Inferior parietal cortex (tissue), 1 donor: Measurements from ENCODE around the gene CASKIN1.
"Not testable (repeated sequence)": the region's sequence is repeated elsewhere in the genome, so short reads cannot be mapped to it uniquely, and the experiment has no call there.

Experiments
- DNase-seq: peaks from one replicate; pipeline ENCODE4 v3.0.0-alpha.2; 2016; ENCODE audit errors: extremely low spot score

The CASKIN1 gene

DNA sequence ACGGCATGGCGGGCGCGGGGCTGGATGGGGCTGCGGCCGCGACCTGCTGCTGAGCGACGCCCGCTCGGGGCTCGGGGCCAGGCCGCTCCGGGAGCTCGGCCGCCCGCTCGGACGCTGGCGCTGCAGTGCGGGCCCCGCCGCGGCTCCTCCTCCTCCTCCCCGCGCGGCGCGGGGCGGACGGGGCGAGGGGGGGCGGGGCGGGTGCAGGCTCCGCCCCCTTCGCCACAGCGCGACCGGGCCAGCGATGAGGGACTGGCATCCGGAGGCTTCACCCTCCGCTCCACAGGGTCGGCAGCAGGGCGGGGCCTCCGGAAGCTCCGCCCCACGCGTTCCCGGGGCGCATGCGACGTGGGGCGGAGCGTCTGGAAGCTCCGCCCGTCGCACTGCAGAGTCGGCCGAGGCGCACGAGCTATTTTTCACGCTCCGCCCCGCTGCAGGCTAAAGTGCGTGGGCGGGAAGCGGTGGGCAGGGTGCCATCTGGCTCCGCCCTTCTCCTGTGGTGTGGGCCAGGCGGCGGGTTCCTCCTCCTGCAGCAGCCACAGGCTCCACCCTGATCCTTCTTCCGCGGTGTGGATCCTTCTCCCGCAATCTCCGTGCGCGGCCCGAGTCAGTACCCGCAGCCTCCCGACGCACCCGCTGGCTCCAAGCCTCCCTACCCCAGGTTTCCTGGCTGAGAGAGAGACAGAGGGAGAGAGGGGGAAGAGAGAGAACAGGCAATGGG is 60.5 kb downstream of the CASKIN1 start, which contains the start of gene PKD1:
Gene PKD1, minus strand, starts transcription at position 129 of the 721 bp plus-strand sequence. CDS start 209 bp downstream, outside the sequence.
- peak; percentile 76 for DNase-seq

DNA sequence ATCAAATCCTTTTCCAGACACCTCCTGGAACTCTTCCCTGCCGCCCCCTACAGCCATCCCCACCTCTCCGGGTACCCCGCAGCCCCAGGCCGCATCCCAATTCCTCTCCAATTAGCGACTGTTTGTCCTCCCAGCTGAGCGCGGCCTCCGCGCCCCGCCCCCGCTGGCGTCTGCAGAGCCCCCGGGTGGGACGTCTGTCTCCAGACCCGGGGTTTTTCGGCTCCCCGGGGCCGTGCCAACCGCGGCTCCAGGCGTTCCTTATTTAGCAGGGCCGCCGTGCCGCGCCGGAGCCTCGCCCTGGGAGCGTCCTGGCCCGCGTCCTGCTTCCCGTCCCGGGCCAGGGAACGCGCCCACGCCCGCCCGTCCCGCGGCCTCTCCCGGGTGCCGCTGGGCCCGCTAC is 61.3 kb downstream of the CASKIN1 start:
- not testable (repeated sequence) for DNase-seq

DNA sequence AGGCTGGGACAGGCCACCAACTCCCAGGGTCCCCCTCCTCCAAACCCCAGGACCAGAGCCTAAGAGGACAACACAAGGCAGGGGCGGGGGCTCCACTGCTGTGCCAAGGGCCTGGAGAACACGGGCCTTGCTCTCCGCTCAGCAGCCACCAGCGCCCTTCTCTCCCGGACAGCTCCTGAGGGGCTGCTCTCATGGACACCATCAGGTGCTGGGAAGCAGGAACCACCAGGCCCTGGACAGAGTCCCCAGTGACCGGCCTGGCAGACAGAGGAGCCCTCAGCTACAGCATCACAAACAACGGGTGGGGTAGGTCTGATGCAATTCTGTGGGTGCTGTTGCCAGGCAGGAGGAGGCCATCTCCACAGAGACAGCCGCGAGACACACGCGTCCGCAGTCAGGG is 62.6 kb downstream of the CASKIN1 start:
- DNase-seq: not testable (repeated sequence)

DNA sequence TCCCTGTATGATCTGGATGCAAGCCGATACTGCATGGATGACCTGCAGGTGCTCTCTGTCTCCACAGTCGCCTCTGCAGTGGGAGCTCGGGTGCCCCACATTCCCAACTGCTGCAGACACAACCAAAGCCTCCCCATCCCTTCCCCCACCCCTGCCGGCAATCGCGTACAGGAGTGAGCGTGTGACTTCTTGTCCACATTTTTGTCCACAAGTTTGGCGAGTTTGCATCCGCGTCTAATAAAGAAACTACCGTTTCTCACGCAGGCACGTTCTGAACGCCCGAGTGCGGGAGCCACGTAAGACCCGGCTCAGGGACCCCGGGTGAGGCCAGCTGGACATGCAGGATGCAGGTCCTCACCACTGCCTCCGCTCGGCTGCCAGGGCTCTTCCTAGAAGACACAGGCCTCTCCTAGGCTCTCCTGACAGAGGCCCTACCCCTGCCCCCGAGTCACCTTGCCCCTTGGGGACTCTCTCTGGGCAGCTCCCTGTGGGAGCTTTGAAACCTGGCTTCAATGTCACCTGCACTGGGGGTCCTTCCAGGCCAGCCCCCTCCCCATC is 66.4 kb downstream of the CASKIN1 start:
- not testable (repeated sequence) for DNase-seq

DNA sequence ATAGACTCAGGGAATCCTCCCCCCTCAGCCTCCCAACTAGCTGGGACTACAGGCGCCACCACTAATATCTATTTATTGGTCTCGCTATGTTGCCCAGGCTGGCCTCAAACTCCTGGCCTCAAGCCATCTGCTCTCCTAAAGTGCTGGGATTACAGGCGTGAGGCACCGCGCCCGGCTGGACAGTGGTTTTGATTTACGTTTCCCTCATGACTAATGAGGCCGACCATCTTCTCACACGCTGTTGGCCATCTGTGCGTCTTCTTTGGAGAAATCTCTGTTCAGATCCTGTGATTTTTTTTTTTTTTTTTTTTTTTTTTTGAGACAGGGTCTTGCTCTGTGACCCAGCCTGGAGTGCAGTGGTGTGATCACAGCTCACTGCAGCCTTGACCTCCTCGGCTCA is 67.2 kb downstream of the CASKIN1 start:
- not testable (repeated sequence) for DNase-seq

DNA sequence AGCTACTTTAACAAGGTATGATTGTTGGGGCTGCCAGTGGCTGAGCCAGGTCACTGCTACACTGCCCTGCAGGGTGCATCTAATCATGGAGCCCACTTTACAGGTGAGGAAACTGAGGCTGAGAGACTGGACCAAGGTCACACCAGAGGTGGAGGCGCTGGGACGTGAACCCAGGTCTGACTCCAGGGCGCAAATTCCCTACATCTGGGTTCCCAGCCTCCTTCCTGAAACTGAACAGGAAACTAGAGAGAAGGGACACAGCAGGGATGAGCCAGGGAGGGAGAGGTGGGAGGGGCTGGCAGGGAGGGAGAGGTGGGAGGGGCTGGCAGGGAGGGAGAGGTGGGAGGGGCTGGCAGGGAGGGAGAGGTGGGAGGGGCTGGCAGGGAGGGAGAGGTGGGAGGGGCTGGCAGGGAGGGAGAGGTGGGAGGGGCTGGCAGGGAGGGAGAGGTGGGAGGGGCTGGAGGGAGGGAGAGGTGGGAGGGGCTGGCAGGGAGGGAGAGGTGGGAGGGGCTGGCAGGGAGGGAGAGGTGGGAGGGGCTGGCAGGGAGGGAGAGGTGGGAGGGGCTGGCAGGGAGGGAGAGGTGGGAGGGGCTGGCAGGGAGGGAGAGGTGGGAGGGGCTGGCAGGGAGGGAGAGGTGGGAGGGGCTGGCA is 68.7 kb downstream of the CASKIN1 start:
- DNase-seq: not testable (repeated sequence)
